ENCODE data around the gene SHROOM3.

GRCh38 chr4:76514087-76514486 lies 79.1 kb downstream of the SHROOM3 start:
- TF ChIP-seq CTCF (IDR thresholded peaks at IDR 0.05) = no peak
- TF ChIP-seq POLR2A (IDR thresholded peaks at IDR 0.05) = no peak
